ENCODE data around the gene GRM5.

The GRM5 gene

GRCh38 chr11:88799771-88800500 lies 265.8 kb downstream of the GRM5 start:
- H3K4me3 ChIP-seq (ENCODE audit: low read depth, low read length, poor library complexity, severe bottlenecking): no peak overlapping the region
- no peaks in the 10 kb centered on the region for H3K9me2 ChIP-seq (ENCODE audit: low read depth, low read length)
- no peaks in the 10 kb centered on the region for H3K79me2 ChIP-seq (ENCODE audit: insufficient read depth, low read length)
- H3K27me3 ChIP-seq (ENCODE audit: insufficient read depth, low read length): no peaks in the 10 kb centered on the region
- TF ChIP-seq EZH2 (IDR thresholded peaks at IDR 0.05; ENCODE audit: borderline replicate concordance, low read length) (no peak), CTCF (IDR thresholded peaks at IDR 0.05; ENCODE audit: low read length) (no peak)
- no peaks in the 10 kb centered on the region for H4K20me1 ChIP-seq (ENCODE audit: insufficient read depth, low read length)
- H2AFZ ChIP-seq (ENCODE audit: low read length): no peak overlapping the region
- H3K9ac ChIP-seq (ENCODE audit: low read length): no peak overlapping the region
- H3K9me3 ChIP-seq (ENCODE audit: low read length): no peaks in the 10 kb centered on the region
- H3K4me1 ChIP-seq (ENCODE audit: insufficient read depth, low read length, severe bottlenecking): no peaks in the 10 kb centered on the region
- H3K27ac ChIP-seq (ENCODE audit: low read depth, low read length, poor library complexity, severe bottlenecking): no peak overlapping the region
- no peaks in the 10 kb centered on the region for H3K36me3 ChIP-seq (ENCODE audit: insufficient read depth, low read length)
- no peak overlapping the region for H3K4me2 ChIP-seq (ENCODE audit: low read length)
- no peaks in the 10 kb centered on the region for H3F3A ChIP-seq (ENCODE audit: insufficient read depth, low read length)

GRCh38 chr11:88790182-88790581 lies 275.6 kb downstream of the GRM5 start:
- Histone ChIP-seq H3F3A (ENCODE audit: insufficient read depth, low read length) (no peaks in the 10 kb centered on the region), H3K4me1 (ENCODE audit: insufficient read depth, low read length, severe bottlenecking) (no peaks in the 10 kb centered on the region), H3K4me3 (ENCODE audit: low read depth, low read length, poor library complexity, severe bottlenecking) (no peak overlapping the region), H3K36me3 (ENCODE audit: insufficient read depth, low read length) (no peaks in the 10 kb centered on the region), H2AFZ (ENCODE audit: low read length) (no peak overlapping the region), H3K9me3 (ENCODE audit: low read length) (no peaks in the 10 kb centered on the region), H3K27ac (ENCODE audit: low read depth, low read length, poor library complexity, severe bottlenecking) (no peak overlapping the region), H3K9me2 (ENCODE audit: low read depth, low read length) (no peaks in the 10 kb centered on the region), H3K4me2 (ENCODE audit: low read length) (no peak overlapping the region), H3K79me2 (ENCODE audit: insufficient read depth, low read length) (no peaks in the 10 kb centered on the region), H3K9ac (ENCODE audit: low read length) (no peak overlapping the region), H3K27me3 (ENCODE audit: insufficient read depth, low read length) (no peaks in the 10 kb centered on the region), H4K20me1 (ENCODE audit: insufficient read depth, low read length) (no peaks in the 10 kb centered on the region)
- no peak for TF ChIP-seq EZH2 (IDR thresholded peaks at IDR 0.05; ENCODE audit: borderline replicate concordance, low read length)
- no peak for TF ChIP-seq CTCF (IDR thresholded peaks at IDR 0.05; ENCODE audit: low read length)

- Histone ChIP-seq H3K4me2 (ENCODE audit: low read length) (no peak overlapping the region), H3K79me2 (ENCODE audit: insufficient read depth, low read length) (no peaks in the 10 kb centered on the region), H3K9ac (ENCODE audit: low read length) (no peak overlapping the region), H2AFZ (ENCODE audit: low read length) (no peak overlapping the region), H3K27me3 (ENCODE audit: insufficient read depth, low read length) (no peaks in the 10 kb centered on the region), H3K27ac (ENCODE audit: low read depth, low read length, poor library complexity, severe bottlenecking) (no peak overlapping the region), H3K9me3 (ENCODE audit: low read length) (no peaks in the 10 kb centered on the region), H3K4me3 (ENCODE audit: low read depth, low read length, poor library complexity, severe bottlenecking) (no peak overlapping the region), H3F3A (ENCODE audit: insufficient read depth, low read length) (no peaks in the 10 kb centered on the region), H4K20me1 (ENCODE audit: insufficient read depth, low read length) (no peaks in the 10 kb centered on the region), H3K36me3 (ENCODE audit: insufficient read depth, low read length) (no peaks in the 10 kb centered on the region), H3K4me1 (ENCODE audit: insufficient read depth, low read length, severe bottlenecking) (no peaks in the 10 kb centered on the region), H3K9me2 (ENCODE audit: low read depth, low read length) (no peaks in the 10 kb centered on the region)
- TF ChIP-seq EZH2 (IDR thresholded peaks at IDR 0.05; ENCODE audit: borderline replicate concordance, low read length) (no peak), CTCF (IDR thresholded peaks at IDR 0.05; ENCODE audit: low read length) (no peak)
These were observed 286.2 kb downstream of the GRM5 start for GRCh38 chr11:88779577-88779976.
